ENCODE data around the gene CCDC85C. TPM values are rescaled to one million over a fixed set of nuclear protein-coding genes. Genes with fewer than 3 reads are reported as not detected.
"Not testable (repeated sequence)": the region's sequence is repeated elsewhere in the genome, so short reads cannot be mapped to it uniquely, and the experiment has no call there.

CCDC85C gene
- total RNA-seq, 5 donors from 2014 or later (not counting 1 experiment from before 2014, with no cell fraction given): 6.6 to 12.0 (median 9.1) TPM

GRCh38 chr14:99647411-99647810 is 43.4 kb upstream of the CCDC85C start:
- ChIA-PET POLR2A (no interaction called here), CTCF (no interaction called here)
- Mint-ChIP-seq H3K36me3 (no peaks in the 10 kb centered on the region), H3K4me1 (peaks cover 0 to 6% (median 4%) of the 10 kb centered on the region in 3 donors), H3K27me3 (peaks cover 39 to 54% of the 10 kb centered on the region in 2 donors), H3K4me3 (no peak overlapping the region), H3K27ac (no peak overlapping the region), H3K9me3 (no peaks in the 10 kb centered on the region)
- ATAC-seq (replicated peaks in 1 of 4) (no peak), DNase-seq (no peak)
- peaks cover 0 to 8% of the 10 kb centered on the region in 2 experiments for H3K4me1 ChIP-seq (ENCODE audit: control insufficient read depth in 1 of 2, extremely low read depth in 1 of 2, insufficient read depth in 2 of 2, low read length in 2 of 2)
- WGBS (ENCODE audit: insufficient coverage): 76% methylated on average over 6 of the region's 7 CpGs
- H3K27ac ChIP-seq (ENCODE audit: low read length): no peak overlapping the region
- no peaks in the 10 kb centered on the region for H3K36me3 ChIP-seq (ENCODE audit: control insufficient read depth in 2 of 2, extremely low read depth in 1 of 2, insufficient read depth in 1 of 2, low read length in 1 of 2)
- H3K9me3 ChIP-seq: no peaks in the 10 kb centered on the region
- H3K27me3 ChIP-seq (replicated peaks in 1 of 2; ENCODE audit: control insufficient read depth in 2 of 2, extremely low read depth in 1 of 2, insufficient read depth in 2 of 2, low read length in 1 of 2): peaks cover 5 to 74% of the 10 kb centered on the region in 2 experiments
- H3K4me3 ChIP-seq (ENCODE audit: control insufficient read depth in 1 of 2, extremely low read depth in 1 of 2, low read length in 1 of 2): no peak overlapping the region

GRCh38 chr14:99645545-99646505 is 41.8 kb upstream of the CCDC85C start:
- Mint-ChIP-seq H3K4me3 (peak overlapping the region in 1 of 3 donors; percentile 51), H3K27me3 (peaks cover 29 to 46% of the 10 kb centered on the region in 2 donors), H3K9me3 (no peaks in the 10 kb centered on the region), H3K36me3 (no peaks in the 10 kb centered on the region), H3K4me1 (peaks cover 0 to 6% (median 4%) of the 10 kb centered on the region in 3 donors), H3K27ac (no peak overlapping the region)
- Histone ChIP-seq H3K27ac (ENCODE audit: low read length) (no peak overlapping the region), H3K4me3 (ENCODE audit: control insufficient read depth in 1 of 2, extremely low read depth in 1 of 2, low read length in 1 of 2) (no peak overlapping the region), H3K27me3 (replicated peaks in 1 of 2; ENCODE audit: control insufficient read depth in 2 of 2, extremely low read depth in 1 of 2, insufficient read depth in 2 of 2, low read length in 1 of 2) (peaks cover 5 to 64% of the 10 kb centered on the region in 2 experiments), H3K4me1 (ENCODE audit: control insufficient read depth in 1 of 2, extremely low read depth in 1 of 2, insufficient read depth in 2 of 2, low read length in 2 of 2) (peaks cover 0 to 8% of the 10 kb centered on the region in 2 experiments), H3K36me3 (ENCODE audit: control insufficient read depth in 2 of 2, extremely low read depth in 1 of 2, insufficient read depth in 1 of 2, low read length in 1 of 2) (no peaks in the 10 kb centered on the region), H3K9me3 (no peaks in the 10 kb centered on the region)
- WGBS (ENCODE audit: insufficient coverage): 44% methylated on average over 19 of the region's 32 CpGs
- ChIA-PET POLR2A (no interaction called here), CTCF (no interaction called here)
- ATAC-seq (replicated peaks in 1 of 4): no peak
- no peak for DNase-seq

GRCh38 chr14:99644723-99645544 is 40.9 kb upstream of the CCDC85C start, which contains the start of gene HHIPL1:
TSS of gene HHIPL1 (plus strand) at chr14:99645129. CDS start at chr14:99645208, 79 bp downstream.
- peak within 1 kb of the TSS in 1 of 3 donors; percentile 51 for H3K4me3 Mint-ChIP-seq

GRCh38 chr14:99644035-99644587 is 40.1 kb upstream of the CCDC85C start:
- Mint-ChIP-seq H3K4me3 (peak overlapping the region in 1 of 3 donors; percentile 40), H3K27ac (no peak overlapping the region)

More at GRCh38 chr14:99644723-99645544, 40.9 kb upstream of the CCDC85C start, which contains the start of gene HHIPL1:
- no peaks in the 10 kb centered on the region for H3K36me3 ChIP-seq (ENCODE audit: control insufficient read depth in 2 of 2, extremely low read depth in 1 of 2, insufficient read depth in 1 of 2, low read length in 1 of 2)
- Mint-ChIP-seq H3K4me1 (peaks cover 0 to 6% (median 4%) of the 10 kb centered on the region in 3 donors), H3K27me3 (peaks cover 28 to 41% of the 10 kb centered on the region in 2 donors), H3K9me3 (no peaks in the 10 kb centered on the region), H3K36me3 (no peaks in the 10 kb centered on the region), H3K27ac (no peak within 1 kb of the TSS)
- H3K4me3 ChIP-seq (ENCODE audit: control insufficient read depth in 1 of 2, extremely low read depth in 1 of 2, low read length in 1 of 2): no peak within 1 kb of the TSS
- ChIA-PET CTCF (no interaction called here), POLR2A (no interaction called here)
- no peaks in the 10 kb centered on the region for H3K9me3 ChIP-seq
- WGBS (ENCODE audit: insufficient coverage): 10% methylated on average over 91 of the region's 91 CpGs
- DNase-seq (no peak), ATAC-seq (replicated peaks in 1 of 4) (peak in 1 of 4 experiments; percentile 19)
- peaks cover 0 to 8% of the 10 kb centered on the region in 2 experiments for H3K4me1 ChIP-seq (ENCODE audit: control insufficient read depth in 1 of 2, extremely low read depth in 1 of 2, insufficient read depth in 2 of 2, low read length in 2 of 2)
- peaks cover 5 to 55% of the 10 kb centered on the region in 2 experiments for H3K27me3 ChIP-seq (replicated peaks in 1 of 2; ENCODE audit: control insufficient read depth in 2 of 2, extremely low read depth in 1 of 2, insufficient read depth in 2 of 2, low read length in 1 of 2)
- H3K27ac ChIP-seq (ENCODE audit: low read length): no peak within 1 kb of the TSS

GRCh38 chr14:99643343-99643742 is 39.3 kb upstream of the CCDC85C start:
- no peak overlapping the region for H3K4me3 ChIP-seq (ENCODE audit: control insufficient read depth in 1 of 2, extremely low read depth in 1 of 2, low read length in 1 of 2)
- H3K27ac ChIP-seq (ENCODE audit: low read length): no peak overlapping the region
- Mint-ChIP-seq H3K27ac (no peak overlapping the region), H3K9me3 (no peaks in the 10 kb centered on the region), H3K36me3 (no peaks in the 10 kb centered on the region), H3K4me3 (no peak overlapping the region), H3K4me1 (peaks cover 0 to 6% (median 4%) of the 10 kb centered on the region in 3 donors), H3K27me3 (peaks cover 19 to 34% of the 10 kb centered on the region in 2 donors)
- WGBS (ENCODE audit: insufficient coverage): 80% methylated on average over 1 of the region's 6 CpGs
- no peak for ATAC-seq (replicated peaks in 1 of 4)
- H3K27me3 ChIP-seq (replicated peaks in 1 of 2; ENCODE audit: control insufficient read depth in 2 of 2, extremely low read depth in 1 of 2, insufficient read depth in 2 of 2, low read length in 1 of 2): peaks cover 5 to 47% of the 10 kb centered on the region in 2 experiments
- H3K36me3 ChIP-seq (ENCODE audit: control insufficient read depth in 2 of 2, extremely low read depth in 1 of 2, insufficient read depth in 1 of 2, low read length in 1 of 2): no peaks in the 10 kb centered on the region
- DNase-seq: no peak
- ChIA-PET POLR2A (no interaction called here), CTCF (no interaction called here)
- H3K4me1 ChIP-seq (ENCODE audit: control insufficient read depth in 1 of 2, extremely low read depth in 1 of 2, insufficient read depth in 2 of 2, low read length in 2 of 2): peaks cover 0 to 8% of the 10 kb centered on the region in 2 experiments
- H3K9me3 ChIP-seq: no peaks in the 10 kb centered on the region

More at GRCh38 chr14:99644035-99644587, 40.1 kb upstream of the CCDC85C start:
- Histone ChIP-seq H3K27ac (ENCODE audit: low read length) (no peak overlapping the region), H3K4me3 (ENCODE audit: control insufficient read depth in 1 of 2, extremely low read depth in 1 of 2, low read length in 1 of 2) (no peak overlapping the region), H3K27me3 (replicated peaks in 1 of 2; ENCODE audit: control insufficient read depth in 2 of 2, extremely low read depth in 1 of 2, insufficient read depth in 2 of 2, low read length in 1 of 2) (peaks cover 5 to 52% of the 10 kb centered on the region in 2 experiments), H3K9me3 (no peaks in the 10 kb centered on the region), H3K4me1 (ENCODE audit: control insufficient read depth in 1 of 2, extremely low read depth in 1 of 2, insufficient read depth in 2 of 2, low read length in 2 of 2) (peaks cover 0 to 8% of the 10 kb centered on the region in 2 experiments), H3K36me3 (ENCODE audit: control insufficient read depth in 2 of 2, extremely low read depth in 1 of 2, insufficient read depth in 1 of 2, low read length in 1 of 2) (no peaks in the 10 kb centered on the region)
- no peak for ATAC-seq (replicated peaks in 1 of 4)
- 91% methylated on average over 10 of the region's 11 CpGs for WGBS (ENCODE audit: insufficient coverage)
- no peak for DNase-seq
- H3K27me3 Mint-ChIP-seq: peaks cover 23 to 36% of the 10 kb centered on the region in 2 donors
- ChIA-PET POLR2A (no interaction called here), CTCF (no interaction called here)
- H3K9me3 Mint-ChIP-seq: no peaks in the 10 kb centered on the region
- no peaks in the 10 kb centered on the region for H3K36me3 Mint-ChIP-seq
- peaks cover 0 to 6% (median 4%) of the 10 kb centered on the region in 3 donors for H3K4me1 Mint-ChIP-seq

GRCh38 chr14:99642771-99643170 is 38.8 kb upstream of the CCDC85C start:
- H3K36me3 ChIP-seq (ENCODE audit: control insufficient read depth in 2 of 2, extremely low read depth in 1 of 2, insufficient read depth in 1 of 2, low read length in 1 of 2); H3K9me3 ChIP-seq; POLR2A ChIA-PET; H3K27ac Mint-ChIP-seq; H3K36me3 Mint-ChIP-seq; H3K4me1 ChIP-seq (ENCODE audit: control insufficient read depth in 1 of 2, extremely low read depth in 1 of 2, insufficient read depth in 2 of 2, low read length in 2 of 2); DNase-seq; H3K4me3 Mint-ChIP-seq; CTCF ChIA-PET; H3K27ac ChIP-seq (ENCODE audit: low read length); H3K4me3 ChIP-seq (ENCODE audit: control insufficient read depth in 1 of 2, extremely low read depth in 1 of 2, low read length in 1 of 2); H3K9me3 Mint-ChIP-seq; ATAC-seq (replicated peaks in 1 of 4); H3K4me1 Mint-ChIP-seq: not testable (repeated sequence)
- peaks cover 5 to 45% of the 10 kb centered on the region in 2 experiments for H3K27me3 ChIP-seq (replicated peaks in 1 of 2; ENCODE audit: control insufficient read depth in 2 of 2, extremely low read depth in 1 of 2, insufficient read depth in 2 of 2, low read length in 1 of 2)
- peaks cover 16 to 28% of the 10 kb centered on the region in 2 donors for H3K27me3 Mint-ChIP-seq
- WGBS (ENCODE audit: insufficient coverage): 87% methylated on average over 4 of the region's 5 CpGs
